ENCODE data around the gene NDUFAF3. TPM values are rescaled to one million over a fixed set of nuclear protein-coding genes. Genes with fewer than 3 reads are reported as not detected.
A peak's percentile ranks its signal among the peaks of the same experiment; 100 is the strongest.

Gene NDUFAF3
- total and polyA plus RNA-seq, 10 of the 15 experiments (the other 5 are each of a cell fraction or from before 2014, with no cell fraction given) = 25.4 to 228 (median 63.9) TPM

- no peak for TF ChIP-seq ZNF592 (IDR thresholded peaks at IDR 0.05)
- peak; percentile 72 for TF ChIP-seq DPF2 (IDR thresholded peaks at IDR 0.05)
- peak; percentile 15; the same call in 1 of the 2 replicates for TF ChIP-seq MLLT1 (IDR thresholded peaks at IDR 0.05)
- no peak for TF ChIP-seq HCFC1 (IDR thresholded peaks at IDR 0.05; ENCODE audit: low read length)
- TF ChIP-seq CBX5 (IDR thresholded peaks at IDR 0.05; ENCODE audit: low read depth) = no peak
- TF ChIP-seq NR2F1 (conservative IDR thresholded peaks at IDR 0.05) = peak; percentile 41
- peak; percentile 63; the same call in 1 of the 2 replicates for TF ChIP-seq JUNB (IDR thresholded peaks at IDR 0.05)
- no peak for TF ChIP-seq EZH2 (IDR thresholded peaks at IDR 0.05; ENCODE audit: borderline replicate concordance, control insufficient read depth, low read depth, low read length)
- TF ChIP-seq MTA2 (IDR thresholded peaks at IDR 0.05; ENCODE audit: low read depth) = no peak
- TF ChIP-seq CHD2 (IDR thresholded peaks at IDR 0.05; ENCODE audit: borderline replicate concordance, low read depth, low read length) = peak; percentile 65; the same call in 1 of the 2 replicates
- 0 out of 2 replicates have a peak, but pooled peaks have one; percentile 7 for TF ChIP-seq ASH2L (IDR thresholded peaks at IDR 0.05; ENCODE audit: borderline replicate concordance, low read depth)
- no peak for TF ChIP-seq KAT2A (conservative IDR thresholded peaks at IDR 0.05; ENCODE audit: control insufficient read depth, low read depth, low read length)
- no peak for TF ChIP-seq CHD4 (IDR thresholded peaks at IDR 0.05)
- TF ChIP-seq YY1 (IDR thresholded peaks at IDR 0.05; ENCODE audit: low read depth, low read length) = peak; percentile 88
- no peak for TF ChIP-seq BRCA1 (IDR thresholded peaks at IDR 0.05; ENCODE audit: low read depth, low read length)
- TF ChIP-seq MEF2A (IDR thresholded peaks at IDR 0.05; ENCODE audit: insufficient read depth, low read depth, low read length) = no peak
- TF ChIP-seq RELB (IDR thresholded peaks at IDR 0.05; ENCODE audit: low read depth) = no peak; the same call in none of the 2 replicates
- TF ChIP-seq KDM1A (IDR thresholded peaks at IDR 0.05; ENCODE audit: borderline replicate concordance) = no peak
- TF ChIP-seq USF2 (IDR thresholded peaks at IDR 0.05; ENCODE audit: borderline replicate concordance, low read depth, low read length) = no peak
Measured at GRCh38 chr3:48989796-48990635, 31.9 kb upstream of the NDUFAF3 start, which contains the start of gene P4HTM (continued).

All from GM12878 (cell line).